Hindlimb muscle (tissue), 1 donor: ENCODE measurements around the gene RNH1. TPM values are rescaled to one million over a fixed set of nuclear protein-coding genes. Genes with fewer than 3 reads are reported as not detected.
A peak's percentile ranks its signal among the peaks of the same experiment; 100 is the strongest.
"Not testable (repeated sequence)": the region's sequence is repeated elsewhere in the genome, so short reads cannot be mapped to it uniquely, and the experiment has no call there.

Source experiments
- DNase-seq: peaks from one replicate; pipeline ENCODE4 v3.0.0-alpha.2; 2013
- polyA plus RNA-seq: library from polyadenylated mRNA; unstranded; fragments of 120-200 nt; gene quantifications from one replicate; pipeline ENCODE4 v1.2.1, GENCODE V29; 2013; ENCODE audit not compliant: insufficient read length

The RNH1 gene
- polyA plus RNA-seq, 1 donor, result 114 TPM

- DNase-seq, result peak; percentile 88
Observed at GRCh38 chr11:518463-519202, 11.6 kb upstream of the RNH1 start.

- not testable (repeated sequence) for DNase-seq
Observed at GRCh38 chr11:516918-517685, 10.1 kb upstream of the RNH1 start.

GRCh38 chr11:516400-516799, 9.4 kb upstream of the RNH1 start:
- no peak for DNase-seq

DNA sequence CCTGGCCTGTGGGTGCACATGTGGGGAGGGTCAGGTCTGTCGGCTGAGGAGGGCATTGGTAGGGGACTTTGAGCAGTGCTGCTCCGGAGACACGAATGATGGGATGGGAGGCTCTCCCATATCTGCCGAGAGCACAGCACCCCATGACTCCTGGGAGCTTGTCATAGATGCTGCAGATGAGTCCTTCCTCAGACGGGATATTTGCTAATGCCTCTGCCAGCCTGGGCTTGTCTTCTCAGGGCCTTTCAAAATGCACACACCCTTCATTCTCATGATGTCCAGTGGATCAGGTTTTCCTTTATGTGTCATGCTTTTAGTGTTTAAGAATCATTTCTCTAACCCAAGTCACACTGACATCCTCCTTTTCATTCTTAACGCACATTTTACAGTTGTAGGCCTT, 8.1 kb upstream of the RNH1 start:
- DNase-seq, result no peak

DNA sequence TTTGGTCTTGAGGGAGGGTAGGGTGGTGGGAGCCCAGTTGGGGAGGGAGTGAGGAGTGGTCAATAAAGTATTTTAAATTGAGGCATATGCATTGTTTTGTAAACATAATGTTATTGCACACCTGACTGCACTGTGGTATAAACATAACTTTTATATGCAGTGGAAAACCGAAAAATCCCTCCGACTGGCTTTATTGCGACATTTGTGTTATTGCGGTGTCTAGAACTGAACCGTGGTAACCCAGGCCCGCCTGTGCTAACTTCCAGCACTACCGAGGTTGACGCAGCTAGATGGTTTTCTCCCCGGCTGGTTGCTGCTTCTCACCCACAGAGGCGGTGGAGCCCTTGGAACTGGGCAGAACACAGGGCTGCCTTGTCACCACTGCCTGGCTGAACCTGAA, 7.6 kb upstream of the RNH1 start:
- no peak for DNase-seq

DNA sequence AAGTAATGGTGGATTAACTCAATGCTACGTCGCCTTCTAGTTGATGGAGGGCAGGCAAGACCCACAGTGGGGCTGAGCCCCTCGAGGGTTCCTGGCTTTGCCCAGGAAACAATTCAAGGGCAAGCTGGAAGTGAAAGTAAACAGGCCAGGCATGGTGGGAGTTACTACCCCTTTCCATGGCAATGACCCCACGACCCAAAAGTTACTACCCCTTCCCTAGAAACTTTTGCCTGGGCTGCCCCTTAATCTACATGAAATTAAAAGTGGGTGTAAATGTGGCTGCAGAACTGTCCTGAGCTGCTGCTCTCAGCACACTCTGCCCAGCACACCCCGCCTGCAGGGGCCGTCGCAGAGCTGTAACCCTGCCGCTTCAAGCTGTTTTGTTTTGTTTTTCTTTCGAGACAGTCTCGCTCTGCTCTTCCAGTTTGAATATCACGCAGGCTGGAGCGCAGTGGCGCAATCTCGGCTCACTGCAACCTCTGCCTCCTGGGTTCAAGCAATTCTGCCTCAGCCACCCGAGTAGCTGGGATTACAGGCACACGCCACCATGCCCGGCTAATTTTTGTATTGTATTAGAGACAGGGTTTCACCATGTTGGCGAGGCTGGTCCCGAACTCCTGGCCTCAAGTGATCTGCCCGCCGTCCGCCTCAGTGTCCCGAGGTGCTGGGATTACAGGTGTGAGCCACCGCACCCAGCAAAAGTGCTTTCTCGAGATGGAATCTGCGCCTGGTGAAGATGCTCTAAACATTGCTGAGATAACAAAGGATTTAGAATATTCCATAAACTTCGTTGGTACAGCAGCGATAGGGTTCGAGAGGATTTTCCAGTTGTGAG, 5.9 kb upstream of the RNH1 start:
- no peak for DNase-seq

DNA sequence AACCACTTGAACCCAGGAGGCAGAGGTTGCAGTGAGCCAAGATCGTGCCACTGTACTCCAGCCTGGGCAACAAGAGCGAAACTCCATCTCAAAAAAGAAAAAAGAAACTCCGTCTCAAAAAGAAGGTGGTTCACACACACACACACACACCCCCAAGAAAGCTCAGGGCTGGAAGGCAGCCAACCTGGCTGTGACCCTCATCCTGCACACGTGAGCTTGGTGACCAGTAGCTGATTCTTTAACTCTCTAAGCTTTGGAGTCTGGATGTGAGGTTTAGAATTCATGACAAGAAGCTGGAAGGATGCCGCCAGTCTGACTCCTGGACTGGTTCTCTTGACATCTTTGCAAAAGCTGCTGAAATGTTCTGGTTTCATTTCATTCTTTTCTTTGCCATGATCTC, 1.9 kb upstream of the RNH1 start:
- DNase-seq, result no peak

- DNase-seq, result no peak
Observed at GRCh38 chr11:507727-508515, 879 bp upstream of the RNH1 start.

DNA sequence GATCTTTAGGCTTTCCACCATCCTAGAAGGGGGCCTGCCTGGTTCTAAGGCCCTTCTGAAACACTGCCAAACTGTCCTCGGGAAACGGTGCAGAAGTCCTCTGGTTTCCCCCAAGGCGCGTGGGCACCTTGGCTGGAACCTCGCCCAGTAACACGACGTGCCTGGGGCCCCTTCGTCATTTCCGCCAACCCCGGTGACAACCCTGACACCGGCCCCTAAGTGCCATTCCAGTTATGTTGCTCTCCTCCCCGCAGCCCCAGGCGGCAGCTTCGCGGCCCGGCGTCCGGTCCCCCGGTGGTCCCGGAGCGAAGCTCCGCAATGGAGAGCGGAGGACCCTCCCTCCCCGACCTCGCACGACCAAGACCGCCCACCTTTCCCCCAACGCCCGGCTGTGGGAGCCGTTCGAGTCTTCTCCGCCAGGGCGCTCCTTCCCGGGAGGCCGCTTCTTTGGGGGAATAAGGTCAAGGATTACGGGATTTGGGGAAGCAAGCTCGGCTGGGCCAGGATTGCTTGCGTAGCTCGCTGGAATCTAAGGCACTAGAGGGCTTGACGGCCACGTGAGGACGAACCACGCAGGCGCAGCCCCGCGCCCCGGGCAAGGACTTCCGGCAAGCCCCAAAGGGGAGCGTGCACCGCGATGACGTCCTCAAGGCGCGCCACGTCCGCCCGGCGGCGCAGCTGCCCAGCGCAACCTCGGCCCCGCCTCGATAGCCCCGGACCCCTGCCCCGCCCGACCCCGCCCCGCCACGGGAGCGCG, 626 bp downstream of the RNH1 start:
- peak; percentile 98 for DNase-seq

- DNase-seq, result no peak
Observed at GRCh38 chr11:504994-505344, 2.1 kb downstream of the RNH1 start.

DNA sequence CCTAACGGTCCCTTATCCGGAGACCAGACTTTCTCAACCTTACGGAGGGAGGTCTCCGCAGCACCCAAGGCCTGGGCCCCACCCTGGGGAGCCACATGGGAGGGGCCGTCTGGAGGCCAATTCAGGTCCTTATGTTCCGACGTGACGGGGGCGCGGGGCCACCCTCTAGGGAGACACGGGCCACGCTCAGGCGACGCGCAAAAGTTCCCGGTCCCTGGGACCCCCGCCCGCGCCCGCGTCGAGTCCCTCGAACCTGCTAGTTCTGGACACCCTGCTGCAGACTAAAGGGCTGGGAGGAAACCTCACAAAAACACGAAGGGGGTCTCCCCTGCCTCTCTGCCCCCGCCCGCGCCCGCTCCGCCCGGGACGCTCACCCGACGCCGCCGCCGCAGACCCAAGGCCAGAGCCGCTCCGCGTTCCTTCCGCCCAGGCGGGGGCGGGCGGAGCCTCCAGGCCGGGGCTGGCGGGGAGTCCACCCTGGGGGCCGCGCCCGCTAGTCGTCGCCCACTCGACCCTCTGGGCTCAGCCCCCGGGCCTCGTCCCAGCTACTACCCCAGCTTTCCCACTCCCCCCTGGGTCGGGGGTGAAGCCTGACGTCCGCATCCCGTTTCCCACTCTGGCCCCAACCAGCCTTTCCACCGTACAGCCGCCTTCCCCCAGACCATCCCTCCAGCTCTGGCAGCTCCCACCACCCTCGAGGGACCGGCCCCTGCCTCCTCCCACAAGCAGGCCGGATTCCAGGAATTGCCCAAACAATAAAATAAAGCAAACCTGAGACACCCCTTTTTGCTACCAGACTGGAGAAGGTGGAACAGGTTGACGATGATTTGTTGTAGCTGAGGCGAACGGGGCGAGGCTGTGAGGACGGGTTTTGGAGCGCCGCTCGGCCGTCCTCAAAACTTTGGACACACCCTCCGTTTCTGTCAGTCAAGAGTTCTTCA, 2.7 kb downstream of the RNH1 start:
- peak; percentile 72 for DNase-seq

DNA sequence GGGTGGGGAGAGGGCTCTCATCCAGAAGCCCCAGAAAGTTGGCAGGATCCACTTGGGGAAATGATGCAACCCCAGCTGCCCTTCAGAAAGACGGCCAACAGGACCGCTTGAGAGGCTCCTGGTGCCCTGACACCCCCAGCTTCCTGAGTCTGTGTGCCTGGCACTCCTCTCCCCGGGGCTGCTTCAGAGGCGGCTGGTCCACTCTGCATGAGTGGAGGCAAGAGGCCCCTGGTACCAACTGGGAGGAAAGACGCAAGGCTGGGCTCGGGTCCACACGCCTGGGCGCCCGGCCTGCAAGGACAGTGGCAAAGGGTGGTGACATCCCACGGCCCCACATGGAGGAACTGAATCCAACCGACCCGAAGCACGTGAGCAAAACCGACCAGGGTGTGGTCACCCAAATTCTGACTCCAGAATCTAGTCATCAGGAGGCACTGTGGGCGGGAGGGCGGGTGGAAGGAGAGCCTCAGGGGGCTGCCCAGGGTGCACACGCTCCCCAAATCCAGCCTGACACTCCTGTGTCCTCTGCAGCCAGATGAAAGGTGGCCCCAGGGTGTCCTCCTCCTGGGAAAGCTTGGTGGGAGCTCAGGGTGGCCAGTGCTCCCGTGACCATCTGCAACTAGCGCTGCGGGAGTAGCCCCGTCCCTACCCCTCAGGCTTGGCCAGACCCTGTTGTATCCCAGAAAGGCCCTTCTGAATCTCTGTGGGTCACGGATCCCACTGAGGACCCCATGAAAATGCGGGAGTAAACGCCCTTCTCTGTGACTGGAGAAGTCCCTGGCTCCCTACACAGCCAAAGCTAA, 3.7 kb downstream of the RNH1 start:
- no peak for DNase-seq

GRCh38 chr11:502288-503178, 4.5 kb downstream of the RNH1 start:
- DNase-seq, result no peak

GRCh38 chr11:501683-502287, 5.3 kb downstream of the RNH1 start:
- DNase-seq, result no peak

GRCh38 chr11:501001-501682, 5.9 kb downstream of the RNH1 start:
- DNase-seq, result no peak

- DNase-seq, result no peak
Observed at GRCh38 chr11:499201-500076, 7.6 kb downstream of the RNH1 start.
